B cell (primary cell): ENCODE data around the gene PRRG2.

Experiments used
- EZH2 ChIP-seq: IDR thresholded peaks from 2 replicates; pipeline ENCODE4 v1.6.1; 2012; ENCODE audit warnings: borderline replicate concordance, low read depth, mild to moderate bottlenecking, moderate library complexity, low read length; ENCODE audit not compliant: insufficient read depth, poor library complexity, severe bottlenecking
- TF ChIP-seq, protein P1 (sequence below): fragments of 200-600 bp; IDR thresholded peaks from one replicate; pipeline ENCODE4 v1.8.0; 2022; ENCODE audit warnings: antibody characterized with exemption, mild to moderate bottlenecking

DNA sequence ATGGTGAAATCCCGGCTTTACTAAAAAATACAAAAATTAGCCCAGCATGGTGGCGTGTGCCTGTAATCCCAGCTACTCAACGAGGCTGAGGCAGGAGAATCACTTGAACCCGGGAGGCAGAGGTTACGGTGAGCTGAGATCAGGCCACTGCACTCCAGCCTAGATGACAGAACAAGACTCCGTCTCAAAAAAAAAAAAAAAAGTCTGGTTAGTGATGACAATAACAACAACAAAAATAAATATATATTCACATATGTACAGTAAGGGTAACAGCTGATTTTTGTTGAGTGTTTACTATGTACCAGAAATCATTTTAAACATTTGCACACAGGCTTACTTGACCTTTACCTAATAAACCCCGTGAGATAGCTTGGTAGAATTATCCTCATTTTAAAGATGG, 35.8 kb downstream of the PRRG2 start:
- TF ChIP-seq, protein P1, sequence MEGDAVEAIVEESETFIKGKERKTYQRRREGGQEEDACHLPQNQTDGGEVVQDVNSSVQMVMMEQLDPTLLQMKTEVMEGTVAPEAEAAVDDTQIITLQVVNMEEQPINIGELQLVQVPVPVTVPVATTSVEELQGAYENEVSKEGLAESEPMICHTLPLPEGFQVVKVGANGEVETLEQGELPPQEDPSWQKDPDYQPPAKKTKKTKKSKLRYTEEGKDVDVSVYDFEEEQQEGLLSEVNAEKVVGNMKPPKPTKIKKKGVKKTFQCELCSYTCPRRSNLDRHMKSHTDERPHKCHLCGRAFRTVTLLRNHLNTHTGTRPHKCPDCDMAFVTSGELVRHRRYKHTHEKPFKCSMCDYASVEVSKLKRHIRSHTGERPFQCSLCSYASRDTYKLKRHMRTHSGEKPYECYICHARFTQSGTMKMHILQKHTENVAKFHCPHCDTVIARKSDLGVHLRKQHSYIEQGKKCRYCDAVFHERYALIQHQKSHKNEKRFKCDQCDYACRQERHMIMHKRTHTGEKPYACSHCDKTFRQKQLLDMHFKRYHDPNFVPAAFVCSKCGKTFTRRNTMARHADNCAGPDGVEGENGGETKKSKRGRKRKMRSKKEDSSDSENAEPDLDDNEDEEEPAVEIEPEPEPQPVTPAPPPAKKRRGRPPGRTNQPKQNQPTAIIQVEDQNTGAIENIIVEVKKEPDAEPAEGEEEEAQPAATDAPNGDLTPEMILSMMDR = no peak
- TF ChIP-seq EZH2 = no peak
